ENCODE results near the gene ENTPD1. TPM values are rescaled to one million over a fixed set of nuclear protein-coding genes. Genes with fewer than 3 reads are reported as not detected.
"Not testable (repeated sequence)": the region's sequence is repeated elsewhere in the genome, so short reads cannot be mapped to it uniquely, and the experiment has no call there.

The ENTPD1 gene
- total and polyA plus RNA-seq, 2 experiments from 2014 or later: 0.95 to 1.6 TPM

DNA sequence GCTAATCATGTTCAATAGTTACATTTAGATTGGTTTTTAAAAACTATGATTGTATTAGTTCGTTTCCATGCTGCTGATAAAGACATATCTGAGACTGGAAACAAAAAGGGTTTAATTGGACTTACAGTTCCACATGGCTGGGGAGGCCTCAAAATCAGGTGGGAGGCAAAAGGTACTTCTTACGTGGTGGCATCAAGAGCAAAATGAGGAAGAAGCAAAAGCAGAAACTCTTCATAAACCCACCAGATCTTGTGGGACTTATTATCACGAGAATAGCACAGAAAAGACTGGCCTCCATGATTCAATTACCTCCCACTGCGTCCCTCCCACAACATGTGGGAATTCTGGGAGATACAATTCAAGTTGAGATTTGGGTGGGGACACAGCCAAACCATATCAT, 117.7 kb downstream of the ENTPD1 start:
- H3K4me1 ChIP-seq (ENCODE audit: low read depth): no peaks in the 10 kb centered on the region
- no peak overlapping the region for H3K4me3 ChIP-seq
- H3K27me3 ChIP-seq: no peaks in the 10 kb centered on the region
- no peak overlapping the region for H3K27ac ChIP-seq
- H3K36me3 ChIP-seq: peaks cover 7% of the 10 kb centered on the region
- TF ChIP-seq, protein P1, sequence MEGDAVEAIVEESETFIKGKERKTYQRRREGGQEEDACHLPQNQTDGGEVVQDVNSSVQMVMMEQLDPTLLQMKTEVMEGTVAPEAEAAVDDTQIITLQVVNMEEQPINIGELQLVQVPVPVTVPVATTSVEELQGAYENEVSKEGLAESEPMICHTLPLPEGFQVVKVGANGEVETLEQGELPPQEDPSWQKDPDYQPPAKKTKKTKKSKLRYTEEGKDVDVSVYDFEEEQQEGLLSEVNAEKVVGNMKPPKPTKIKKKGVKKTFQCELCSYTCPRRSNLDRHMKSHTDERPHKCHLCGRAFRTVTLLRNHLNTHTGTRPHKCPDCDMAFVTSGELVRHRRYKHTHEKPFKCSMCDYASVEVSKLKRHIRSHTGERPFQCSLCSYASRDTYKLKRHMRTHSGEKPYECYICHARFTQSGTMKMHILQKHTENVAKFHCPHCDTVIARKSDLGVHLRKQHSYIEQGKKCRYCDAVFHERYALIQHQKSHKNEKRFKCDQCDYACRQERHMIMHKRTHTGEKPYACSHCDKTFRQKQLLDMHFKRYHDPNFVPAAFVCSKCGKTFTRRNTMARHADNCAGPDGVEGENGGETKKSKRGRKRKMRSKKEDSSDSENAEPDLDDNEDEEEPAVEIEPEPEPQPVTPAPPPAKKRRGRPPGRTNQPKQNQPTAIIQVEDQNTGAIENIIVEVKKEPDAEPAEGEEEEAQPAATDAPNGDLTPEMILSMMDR (IDR thresholded peaks at IDR 0.05; ENCODE audit: low read depth, low read length): no peak
- DNase-seq (ENCODE audit: low read depth in 1 of 2, low spot score in 1 of 2): no peak
- H3K9me3 ChIP-seq (ENCODE audit: low read depth): no peaks in the 10 kb centered on the region

DNA sequence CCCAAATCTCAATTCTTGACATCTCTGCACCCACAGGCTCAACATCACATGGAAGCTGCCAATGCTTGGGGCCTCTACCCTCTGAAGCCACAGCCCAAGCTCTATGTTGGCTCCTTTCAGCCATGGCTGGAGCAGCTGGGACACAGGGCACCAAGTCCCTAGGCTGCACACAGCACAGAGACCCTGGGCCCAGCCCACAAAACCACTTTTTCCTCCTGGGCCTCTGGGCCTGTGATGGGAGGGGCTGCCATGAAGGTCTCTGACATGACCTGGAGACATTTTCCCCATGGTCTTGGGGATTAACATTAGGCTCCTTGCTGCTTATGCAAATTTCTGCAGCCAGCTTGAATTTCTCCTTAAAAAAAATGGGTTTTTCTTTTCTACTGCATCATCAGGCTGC, 118.8 kb downstream of the ENTPD1 start:
- H3K9me3 ChIP-seq (ENCODE audit: low read depth); H3K27ac ChIP-seq; H3K36me3 ChIP-seq; DNase-seq (ENCODE audit: low read depth in 1 of 2, low spot score in 1 of 2); H3K27me3 ChIP-seq; H3K4me3 ChIP-seq; H3K4me1 ChIP-seq (ENCODE audit: low read depth): not testable (repeated sequence)

DNA sequence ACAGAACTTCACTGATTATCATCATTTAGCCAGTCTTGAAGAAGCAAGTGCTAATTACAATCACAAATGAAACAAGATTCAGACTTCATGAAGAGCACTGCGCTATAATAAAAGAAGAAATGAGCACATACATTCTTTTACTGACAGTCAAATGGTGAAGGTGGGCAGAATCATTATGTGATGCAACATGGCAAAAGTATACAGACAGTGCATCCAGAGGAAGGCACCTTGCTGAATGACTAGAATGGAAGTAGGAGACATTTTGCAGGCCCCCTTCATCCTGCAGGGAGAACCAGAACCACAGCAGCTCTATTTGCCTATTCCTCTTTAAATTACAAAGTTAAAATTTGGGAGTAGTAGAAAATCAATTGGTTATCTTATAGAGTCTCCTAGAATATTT, 120.8 kb downstream of the ENTPD1 start:
- Histone ChIP-seq H3K9me3 (ENCODE audit: low read depth) (peaks cover 3% of the 10 kb centered on the region), H3K4me1 (ENCODE audit: low read depth) (no peaks in the 10 kb centered on the region)
- no peak for DNase-seq (ENCODE audit: low read depth in 1 of 2, low spot score in 1 of 2)

DNA sequence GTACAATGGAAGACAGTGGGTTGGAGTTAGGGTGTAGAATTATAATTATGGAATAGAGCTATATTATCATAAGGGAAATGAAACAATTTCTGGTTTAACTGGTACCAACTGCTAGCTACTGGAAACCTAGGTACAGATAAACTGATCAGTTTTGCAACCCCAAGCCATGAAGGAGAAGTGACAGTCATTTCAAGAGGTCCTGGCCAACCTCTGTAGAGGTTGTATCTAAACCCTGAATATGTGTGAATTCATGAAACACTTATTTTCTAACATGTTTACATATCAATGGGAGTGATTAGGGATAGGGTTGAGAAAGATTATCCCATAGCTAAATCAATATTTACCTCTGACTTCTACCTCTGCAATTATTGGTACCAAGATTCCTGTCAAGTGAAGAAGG, 121.9 kb downstream of the ENTPD1 start:
- no peak for DNase-seq (ENCODE audit: low read depth in 1 of 2, low spot score in 1 of 2)
- TF ChIP-seq, protein P1 (IDR thresholded peaks at IDR 0.05; ENCODE audit: low read depth, low read length): no peak
- Histone ChIP-seq H3K27ac (no peak overlapping the region), H3K36me3 (peaks cover 7% of the 10 kb centered on the region), H3K4me3 (no peak overlapping the region), H3K27me3 (no peaks in the 10 kb centered on the region), H3K9me3 (ENCODE audit: low read depth) (peaks cover 3% of the 10 kb centered on the region), H3K4me1 (ENCODE audit: low read depth) (no peaks in the 10 kb centered on the region)

More for the DNA sequence above, 120.8 kb downstream of the ENTPD1 start:
- Histone ChIP-seq H3K27ac (no peak overlapping the region), H3K36me3 (peaks cover 7% of the 10 kb centered on the region), H3K27me3 (no peaks in the 10 kb centered on the region), H3K4me3 (no peak overlapping the region)
- TF ChIP-seq, protein P1 (IDR thresholded peaks at IDR 0.05; ENCODE audit: low read depth, low read length): no peak

DNA sequence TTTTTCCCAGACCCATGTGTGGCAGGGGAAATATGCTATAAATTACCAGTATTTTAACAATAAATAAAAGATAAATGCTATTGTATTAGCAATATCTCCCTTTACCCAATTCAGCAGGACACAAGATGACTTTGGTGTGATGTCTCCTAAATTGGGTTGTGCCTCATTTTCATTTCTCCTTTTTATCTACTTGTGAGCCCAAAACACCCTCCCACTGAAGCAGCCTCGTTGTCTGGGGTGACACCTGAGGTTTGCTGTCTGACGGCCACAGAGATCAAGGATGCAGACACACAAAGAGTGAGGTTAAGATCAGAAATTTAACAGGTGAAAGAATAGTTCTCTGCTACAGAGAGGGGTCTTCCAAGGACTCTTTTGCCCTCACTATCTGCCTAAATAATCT, 124.7 kb downstream of the ENTPD1 start:
- DNase-seq (ENCODE audit: low read depth in 1 of 2, low spot score in 1 of 2): no peak
- no peaks in the 10 kb centered on the region for H3K4me1 ChIP-seq (ENCODE audit: low read depth)
- TF ChIP-seq, protein P1 (IDR thresholded peaks at IDR 0.05; ENCODE audit: low read depth, low read length): no peak
- no peaks in the 10 kb centered on the region for H3K27me3 ChIP-seq
- H3K36me3 ChIP-seq: peaks cover 5% of the 10 kb centered on the region
- H3K9me3 ChIP-seq (ENCODE audit: low read depth): peaks cover 3% of the 10 kb centered on the region
- H3K27ac ChIP-seq: no peak overlapping the region
- H3K4me3 ChIP-seq: no peak overlapping the region

DNA sequence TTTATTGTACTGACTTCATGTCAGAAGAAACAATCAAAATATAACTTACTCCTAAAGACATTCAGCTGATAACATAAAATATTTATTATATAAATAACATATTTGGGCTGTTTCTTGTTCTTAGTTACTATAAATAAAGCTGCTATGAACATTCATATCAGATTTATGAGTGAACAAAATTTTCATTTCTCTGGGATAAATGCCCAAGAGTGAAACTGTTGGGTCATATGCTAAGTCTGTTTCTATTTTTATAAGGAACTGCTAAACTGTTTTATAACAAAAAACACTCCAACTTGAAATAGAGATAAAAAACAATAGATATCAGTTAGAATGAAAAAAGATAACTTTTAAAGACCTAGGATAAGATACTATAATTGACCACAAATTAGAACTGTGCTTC, 125.4 kb downstream of the ENTPD1 start:
- H3K27me3 ChIP-seq: no peaks in the 10 kb centered on the region
- TF ChIP-seq, protein P1 (IDR thresholded peaks at IDR 0.05; ENCODE audit: low read depth, low read length): no peak
- no peaks in the 10 kb centered on the region for H3K36me3 ChIP-seq
- H3K4me3 ChIP-seq: no peak overlapping the region
- H3K9me3 ChIP-seq (ENCODE audit: low read depth): peaks cover 3% of the 10 kb centered on the region
- no peak overlapping the region for H3K27ac ChIP-seq
- DNase-seq (ENCODE audit: low read depth in 1 of 2, low spot score in 1 of 2): peak in 1 of 2 donors; percentile 8
- H3K4me1 ChIP-seq (ENCODE audit: low read depth): no peaks in the 10 kb centered on the region

All from cardiac muscle cell (in vitro differentiated cells and primary cell).